ENCODE data around the gene DNAH1.

Gene DNAH1

DNA sequence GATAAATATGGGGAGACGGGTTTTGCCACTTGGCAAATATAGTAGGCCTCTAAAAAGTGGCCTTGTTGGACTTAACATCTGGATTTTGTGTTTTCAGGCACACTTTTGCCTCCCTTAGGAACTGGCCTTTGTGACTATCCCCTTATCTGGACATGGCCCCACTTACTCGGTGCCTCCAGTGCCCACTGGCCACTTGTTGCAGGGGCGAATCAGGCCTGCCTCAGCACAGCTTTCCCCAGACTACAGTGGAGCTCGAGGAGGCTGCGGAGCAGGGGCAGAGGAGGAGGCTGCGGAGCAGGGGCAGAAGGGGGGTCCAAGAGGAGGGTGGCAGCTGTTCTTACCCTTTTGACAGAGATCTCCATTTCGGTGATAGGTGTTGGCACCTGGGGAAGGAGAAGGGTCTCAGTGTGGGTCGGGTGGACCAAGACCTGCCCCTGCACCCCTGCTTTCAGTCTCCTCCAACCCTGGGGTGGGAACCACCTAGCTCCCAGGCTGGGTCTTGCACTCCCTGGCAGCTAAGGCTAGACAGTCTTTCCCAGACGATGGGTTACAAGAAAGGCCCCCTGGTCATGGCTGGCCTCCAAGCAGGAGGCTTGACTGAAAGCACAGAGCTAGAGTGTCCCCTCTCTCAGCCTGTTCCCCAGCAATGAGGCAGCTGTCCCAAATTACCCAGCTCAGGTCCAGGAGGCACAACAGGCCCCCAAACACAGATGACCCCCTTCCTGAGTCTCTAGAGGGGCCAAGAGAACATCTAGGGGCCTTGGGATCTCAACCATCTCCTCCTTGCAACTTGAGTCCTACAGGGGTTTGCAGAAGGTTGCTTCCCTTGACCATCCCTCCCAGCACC lies 122.7 kb downstream of the DNAH1 start:
- no peak overlapping the region for H3K4me3 Mint-ChIP-seq
- H3K27ac Mint-ChIP-seq = no peak overlapping the region
- no peaks in the 10 kb centered on the region for H3K36me3 Mint-ChIP-seq
- ATAC-seq (no peak), DNase-seq (ENCODE audit: low spot score in 2 of 2) (no peak)
- no peaks in the 10 kb centered on the region for H3K4me1 Mint-ChIP-seq
- H3K9me3 Mint-ChIP-seq = no peaks in the 10 kb centered on the region

DNA sequence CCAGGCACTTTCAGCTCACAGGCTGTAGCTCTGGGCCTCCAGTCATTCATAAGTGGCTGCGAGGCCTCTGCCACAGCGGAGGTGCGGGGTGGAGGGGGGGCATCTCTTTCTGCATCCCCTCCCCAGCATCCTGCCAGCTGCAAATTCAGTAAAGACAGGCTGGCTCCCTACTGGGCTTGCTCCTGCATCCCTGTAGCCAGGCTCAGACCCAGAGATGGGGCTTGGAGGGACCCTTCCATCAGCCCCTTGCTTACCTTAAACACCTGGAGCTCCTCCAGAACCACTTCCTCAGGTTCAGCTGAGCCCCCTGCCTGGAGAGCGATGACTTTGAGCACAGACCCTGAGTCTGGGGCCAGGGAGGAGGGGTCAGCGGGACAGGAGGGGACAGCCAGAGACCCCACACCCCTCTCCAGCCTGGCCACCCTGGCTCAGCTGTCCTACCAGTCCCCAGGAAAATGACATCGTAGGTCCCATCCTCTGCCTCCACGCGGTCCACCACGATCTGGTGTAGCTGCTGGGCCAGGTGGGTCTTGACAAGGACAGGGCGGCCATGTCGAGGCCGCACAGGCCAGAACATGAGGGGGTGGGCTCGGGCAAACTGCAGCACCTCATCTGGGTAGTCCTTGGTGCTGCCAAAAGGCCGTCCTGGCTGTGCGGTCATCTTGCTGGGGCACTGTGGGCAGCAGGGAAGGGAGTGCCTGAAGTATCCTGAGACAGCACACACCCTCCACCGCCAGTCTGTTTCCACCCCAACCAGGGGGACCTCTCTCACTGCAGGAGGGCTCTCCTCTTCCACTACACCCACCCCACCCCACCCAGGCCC lies 123.5 kb downstream of the DNAH1 start:
- H3K36me3 Mint-ChIP-seq = no peaks in the 10 kb centered on the region
- H3K9me3 Mint-ChIP-seq = no peaks in the 10 kb centered on the region
- no peaks in the 10 kb centered on the region for H3K4me1 Mint-ChIP-seq
- no peak for ATAC-seq
- no peak overlapping the region for H3K27ac Mint-ChIP-seq
- no peak overlapping the region for H3K4me3 Mint-ChIP-seq
- no peak for DNase-seq (ENCODE audit: low spot score in 2 of 2)

DNA sequence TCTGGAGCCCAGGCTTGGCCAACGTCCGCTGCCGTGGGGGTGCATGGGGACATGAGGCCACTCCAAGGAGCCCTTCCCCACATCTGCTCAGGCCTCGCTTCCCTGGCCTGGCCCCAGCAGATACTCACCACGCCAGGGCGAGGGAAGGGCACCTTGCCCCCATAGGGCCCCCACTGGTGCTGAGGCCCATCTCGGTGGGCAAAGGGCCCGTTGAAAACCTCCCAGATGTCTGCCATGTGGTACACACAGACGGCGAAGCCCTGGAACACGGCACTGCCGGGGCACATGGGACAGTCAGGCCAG lies 124.1 kb downstream of the DNAH1 start:
- no peak for ATAC-seq
- Mint-ChIP-seq H3K27ac (peak overlapping the region; percentile 45), H3K4me1 (peaks cover 4% of the 10 kb centered on the region)

DNA sequence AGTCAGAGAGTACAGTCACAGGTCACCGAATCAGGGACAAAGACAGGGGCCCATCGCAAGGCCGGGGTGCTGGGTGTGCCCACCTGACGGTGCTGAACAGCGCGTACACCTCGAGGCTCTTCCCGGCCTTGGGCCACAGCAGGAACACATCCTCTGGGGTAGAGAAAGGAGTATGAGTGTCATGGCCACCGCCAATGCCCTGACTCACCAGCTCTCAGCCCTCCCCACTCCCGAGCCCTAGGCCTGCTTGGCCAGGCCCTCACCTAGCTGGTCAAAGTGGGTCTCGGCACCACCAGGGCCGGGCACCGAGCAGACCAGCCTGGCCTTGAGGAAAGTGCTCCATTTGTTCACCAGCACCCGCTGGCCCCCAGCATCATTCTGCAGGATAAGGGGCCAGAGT lies 124.6 kb downstream of the DNAH1 start:
- no peaks in the 10 kb centered on the region for H3K9me3 Mint-ChIP-seq
- no peak overlapping the region for H3K4me3 Mint-ChIP-seq
- ATAC-seq (no peak), DNase-seq (ENCODE audit: low spot score in 2 of 2) (no peak)
- no peaks in the 10 kb centered on the region for H3K36me3 Mint-ChIP-seq
- H3K4me1 Mint-ChIP-seq = peaks cover 8% of the 10 kb centered on the region
- H3K27ac Mint-ChIP-seq = peak overlapping the region; percentile 45

More for the DNA sequence above, 124.1 kb downstream of the DNAH1 start:
- Mint-ChIP-seq H3K9me3 (no peaks in the 10 kb centered on the region), H3K4me3 (no peak overlapping the region), H3K36me3 (no peaks in the 10 kb centered on the region)
- no peak for DNase-seq (ENCODE audit: low spot score in 2 of 2)

DNA sequence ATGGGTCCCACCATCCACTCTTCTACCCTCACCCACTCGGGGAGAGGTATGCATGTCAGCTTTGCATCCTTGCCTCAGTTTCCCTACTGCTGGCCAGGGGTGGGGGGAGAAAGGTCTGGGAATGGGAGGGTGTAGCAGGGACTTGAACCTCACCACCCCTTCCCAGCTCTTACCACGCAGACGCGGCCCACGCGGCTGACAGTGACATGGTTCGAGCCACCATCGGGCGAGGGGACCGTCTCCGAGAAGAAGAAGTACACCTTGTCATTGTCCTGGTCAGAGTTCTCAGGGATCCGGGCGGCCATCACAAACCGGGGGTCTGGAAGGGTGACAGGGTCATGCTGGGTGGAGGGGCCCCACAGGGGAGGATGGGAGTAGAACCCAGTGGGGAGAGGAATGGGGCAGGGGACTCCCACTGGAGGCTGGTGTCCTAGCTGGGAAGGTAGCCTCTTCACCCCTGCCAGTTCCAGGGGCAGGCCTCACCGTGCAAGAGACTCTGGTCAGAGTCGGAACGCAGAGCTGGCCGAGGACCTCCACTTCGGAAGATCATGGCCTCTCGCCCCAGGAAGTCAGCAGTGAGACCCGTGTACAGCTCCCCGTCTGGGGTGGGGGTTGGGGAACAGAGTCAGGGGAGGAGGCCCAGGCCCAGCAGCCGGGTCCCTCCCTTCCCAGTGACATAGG lies 125.1 kb downstream of the DNAH1 start:
- ATAC-seq (no peak), DNase-seq (ENCODE audit: low spot score in 2 of 2) (no peak)
- Mint-ChIP-seq H3K4me1 (peaks cover 8% of the 10 kb centered on the region), H3K4me3 (no peak overlapping the region), H3K9me3 (no peaks in the 10 kb centered on the region), H3K36me3 (no peaks in the 10 kb centered on the region), H3K27ac (no peak overlapping the region)

DNA sequence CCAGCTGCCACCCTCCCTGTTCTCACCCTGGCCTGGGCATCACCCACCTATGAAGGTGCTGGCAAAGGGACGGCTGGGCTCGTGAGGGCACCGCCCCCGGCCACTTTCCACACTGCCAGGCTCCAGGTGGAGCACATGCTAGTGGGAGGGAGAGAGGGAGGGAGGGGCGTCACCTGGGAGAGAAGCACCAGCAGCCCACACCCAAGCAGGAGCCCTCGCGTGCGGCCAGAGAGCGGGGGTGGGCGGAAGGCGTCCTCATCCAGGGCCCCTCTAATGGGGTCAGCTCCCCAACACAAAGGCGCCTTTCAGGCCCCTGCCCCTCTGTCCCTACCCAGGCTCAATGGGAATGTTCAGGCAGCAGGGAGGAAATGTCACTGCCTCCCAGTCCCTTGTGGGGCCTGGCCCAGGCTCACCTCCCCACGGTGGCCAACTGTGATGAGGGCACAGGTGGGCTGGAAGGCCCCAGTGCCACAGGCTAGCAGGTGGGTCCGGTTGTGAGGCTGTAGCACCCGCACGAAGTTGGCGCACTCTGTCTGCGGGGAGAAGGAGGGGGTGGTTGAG lies 125.7 kb downstream of the DNAH1 start:
- Mint-ChIP-seq H3K4me1 (peaks cover 9% of the 10 kb centered on the region), H3K27ac (no peak overlapping the region), H3K4me3 (no peak overlapping the region), H3K9me3 (no peaks in the 10 kb centered on the region), H3K36me3 (no peaks in the 10 kb centered on the region)
- ATAC-seq (no peak), DNase-seq (ENCODE audit: low spot score in 2 of 2) (no peak)

DNA sequence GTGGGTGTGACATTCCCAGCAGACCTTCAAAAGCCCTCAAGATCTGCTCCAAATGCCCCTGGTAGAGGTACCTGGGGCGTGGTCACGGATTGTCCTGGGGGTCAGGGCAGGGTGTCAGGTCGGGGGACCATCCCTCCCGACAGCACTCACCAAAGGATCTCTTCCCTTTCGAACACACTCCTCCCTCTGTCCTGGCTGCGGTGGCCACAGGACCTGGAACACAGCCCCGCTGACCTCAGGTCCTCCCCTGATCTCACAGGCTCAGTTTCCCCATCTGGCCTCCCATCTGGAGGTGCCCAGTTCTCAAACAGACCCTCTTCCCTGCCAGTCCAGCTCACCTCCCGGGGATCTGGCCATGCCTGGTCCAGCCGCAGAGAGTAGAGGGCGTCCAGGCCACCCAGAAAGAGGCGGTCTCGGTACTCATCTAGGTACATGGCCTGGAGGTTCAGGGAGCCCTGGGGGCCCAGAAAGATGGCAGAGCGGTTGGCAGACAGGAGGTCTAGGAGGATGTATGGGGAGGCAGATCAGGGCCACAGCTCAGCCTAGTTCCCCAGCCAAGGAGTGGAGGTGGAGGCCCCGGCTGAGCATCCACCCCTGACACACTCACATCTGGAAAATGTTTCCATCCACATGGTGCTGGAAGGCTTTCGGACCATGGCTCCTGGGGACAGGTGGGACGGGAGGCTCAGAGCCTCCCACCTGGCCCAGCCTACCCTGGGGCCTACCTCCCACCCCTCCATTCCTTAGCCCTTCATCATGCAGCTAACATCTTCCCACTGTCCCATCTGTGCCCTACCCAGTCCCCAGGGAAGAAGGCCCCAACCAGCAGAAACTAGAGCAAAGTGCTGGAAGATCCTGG lies 126.5 kb downstream of the DNAH1 start:
- Mint-ChIP-seq H3K4me1 (peaks cover 14% of the 10 kb centered on the region), H3K4me3 (no peak overlapping the region), H3K36me3 (no peaks in the 10 kb centered on the region), H3K9me3 (no peaks in the 10 kb centered on the region), H3K27ac (no peak overlapping the region)
- DNase-seq (ENCODE audit: low spot score in 2 of 2) = no peak
- ATAC-seq = no peak

DNA sequence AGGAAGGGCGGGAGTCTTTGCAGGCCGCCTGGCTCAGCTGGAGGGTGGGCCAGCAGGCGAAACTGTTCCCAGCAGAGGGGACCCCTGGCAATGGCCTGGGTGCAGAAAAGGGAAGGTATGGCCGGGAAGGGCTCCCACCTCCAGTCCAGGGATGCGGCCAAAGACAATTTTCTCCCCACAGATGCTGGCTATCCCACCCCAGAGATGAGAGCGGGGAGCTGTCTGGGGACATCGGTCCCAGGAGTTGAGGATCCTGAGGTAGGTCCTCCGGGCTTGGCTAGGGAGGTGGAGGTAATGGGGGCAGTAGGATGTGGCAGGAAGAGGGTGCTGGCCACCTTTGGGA lies 127.1 kb downstream of the DNAH1 start:
- Mint-ChIP-seq H3K9me3 (no peaks in the 10 kb centered on the region), H3K4me1 (peaks cover 14% of the 10 kb centered on the region), H3K27ac (no peak overlapping the region), H3K36me3 (no peaks in the 10 kb centered on the region), H3K4me3 (no peak overlapping the region)
- DNase-seq (ENCODE audit: low spot score in 2 of 2) (no peak), ATAC-seq (no peak)

DNA sequence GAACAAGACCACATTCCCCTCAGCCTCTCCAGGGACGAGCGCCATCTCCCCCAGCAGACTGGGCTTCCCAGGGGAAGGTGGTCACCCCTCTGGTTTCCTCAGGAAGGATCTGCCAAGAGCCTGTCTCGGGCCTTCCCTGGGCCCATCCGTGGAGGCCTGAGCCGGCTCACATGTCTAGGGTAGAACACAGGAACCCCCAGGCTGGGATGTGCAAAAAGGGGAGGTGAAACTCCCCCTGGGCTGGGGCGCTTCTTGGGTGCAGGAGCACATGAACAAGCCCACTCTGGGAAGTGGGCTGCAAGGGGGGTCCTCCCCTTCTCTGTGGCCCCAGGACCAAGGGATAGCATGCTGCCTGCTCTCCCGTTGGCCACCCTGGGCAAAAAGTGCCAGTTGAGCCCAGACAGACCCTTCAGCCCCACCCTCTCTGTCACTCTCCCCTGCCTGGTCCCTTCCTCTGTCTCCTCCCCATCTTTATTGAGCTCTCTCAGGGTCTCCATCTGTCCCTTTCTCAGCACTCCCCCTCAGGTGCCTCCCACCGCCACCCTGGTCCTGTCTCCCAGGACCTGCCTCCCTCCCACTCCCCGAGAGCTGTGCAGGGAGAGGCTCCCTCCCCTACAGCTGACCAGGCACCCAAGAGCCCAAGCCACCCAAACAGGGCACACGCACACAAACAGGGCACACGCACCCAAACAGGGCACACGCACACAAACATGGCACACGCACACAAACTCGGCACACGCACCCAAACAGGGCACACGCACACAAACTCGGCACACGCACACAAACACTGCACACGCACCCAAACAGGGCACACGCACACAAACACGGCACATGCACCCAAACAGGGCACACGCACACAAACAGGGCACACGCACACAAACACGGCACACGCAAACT lies 127.9 kb downstream of the DNAH1 start:
- no peaks in the 10 kb centered on the region for H3K36me3 Mint-ChIP-seq
- H3K4me1 Mint-ChIP-seq = peaks cover 14% of the 10 kb centered on the region
- H3K4me3 Mint-ChIP-seq = no peak overlapping the region

DNA sequence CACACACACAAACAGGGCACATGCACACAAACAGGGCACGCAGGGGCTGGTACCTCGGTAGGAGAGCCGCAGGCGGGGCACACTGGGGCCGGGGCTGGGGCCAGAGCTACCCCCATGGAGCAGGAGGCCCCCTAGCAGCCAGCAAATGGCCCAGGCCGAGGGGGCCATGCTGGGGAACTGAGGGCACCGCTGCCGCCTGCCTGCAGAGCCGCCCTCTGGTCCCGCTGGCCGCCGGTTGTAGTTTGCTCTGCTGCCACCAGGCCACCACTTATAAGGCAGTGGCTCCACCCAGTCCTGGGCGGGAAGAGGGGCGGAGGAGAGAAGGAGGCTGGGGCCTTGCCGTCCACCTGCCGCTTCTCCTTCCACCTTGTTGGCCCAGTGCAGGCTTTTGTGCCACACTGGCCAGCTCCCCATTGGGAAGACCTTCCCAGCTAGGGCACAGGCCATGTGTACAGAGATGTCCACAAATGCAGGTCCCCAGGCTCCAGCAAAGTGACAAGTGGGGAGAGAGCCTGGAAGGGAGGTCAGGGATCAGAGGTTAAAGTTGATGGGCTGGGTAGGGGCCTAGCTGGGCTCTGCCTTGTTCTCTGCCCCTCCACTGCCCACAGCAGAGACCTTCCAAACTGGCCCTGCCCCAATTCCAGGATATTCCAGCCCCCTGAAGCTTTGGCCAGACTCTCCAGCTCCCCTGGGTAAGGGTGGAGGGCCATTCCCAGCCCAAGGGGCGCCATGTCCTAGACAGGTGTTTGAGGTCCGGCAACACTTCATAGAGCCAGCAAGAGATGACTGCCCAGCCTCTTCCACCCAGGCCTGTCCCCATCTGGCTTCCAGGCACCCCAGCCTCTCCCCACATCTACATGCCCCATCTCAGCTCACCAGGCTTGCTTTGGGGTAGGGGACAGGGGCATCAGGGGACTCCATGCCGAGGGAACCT lies 129.0 kb downstream of the DNAH1 start, which contains the start of gene SEMA3G:
SEMA3G (minus strand) TSS at position 244 of the 934 bp plus-strand sequence; CDS start at position 168, 76 bp downstream.
- Mint-ChIP-seq H3K4me3 (no peak within 1 kb of the TSS), H3K4me1 (peaks cover 14% of the 10 kb centered on the region), H3K9me3 (no peaks in the 10 kb centered on the region), H3K36me3 (no peaks in the 10 kb centered on the region), H3K27ac (peak within 1 kb of the TSS; percentile 54)
- DNase-seq (ENCODE audit: low spot score in 2 of 2) = peak; percentile 54 to 86
- ATAC-seq = peak; percentile 93

More for the DNA sequence above, 127.9 kb downstream of the DNAH1 start:
- Mint-ChIP-seq H3K9me3 (no peaks in the 10 kb centered on the region), H3K27ac (no peak overlapping the region)
- ATAC-seq (no peak), DNase-seq (ENCODE audit: low spot score in 2 of 2) (no peak)

DNA sequence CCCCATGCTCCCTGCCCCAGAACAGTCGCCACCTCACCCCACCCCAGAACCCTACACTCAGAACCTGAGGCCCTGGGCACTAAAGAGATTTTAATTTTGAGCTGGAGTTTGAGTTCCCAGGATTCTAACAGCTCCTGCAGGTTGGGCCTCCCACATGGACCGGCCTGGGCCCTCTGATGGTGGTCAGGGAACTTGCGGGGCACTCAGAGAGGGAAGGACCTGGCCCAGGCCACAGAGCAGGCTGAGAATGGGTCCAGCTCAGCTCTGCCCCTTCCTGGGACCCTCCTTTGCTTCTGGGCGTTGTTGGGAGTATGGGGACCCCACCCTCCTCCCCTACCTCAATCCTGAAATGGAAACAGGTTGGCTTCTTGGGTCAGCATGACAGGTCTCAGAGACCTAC lies 129.9 kb downstream of the DNAH1 start:
- Mint-ChIP-seq H3K4me3 (no peak overlapping the region), H3K27ac (no peak overlapping the region), H3K36me3 (no peaks in the 10 kb centered on the region), H3K9me3 (no peaks in the 10 kb centered on the region), H3K4me1 (peaks cover 14% of the 10 kb centered on the region)
- DNase-seq (ENCODE audit: low spot score in 2 of 2) (no peak), ATAC-seq (no peak)

DNA sequence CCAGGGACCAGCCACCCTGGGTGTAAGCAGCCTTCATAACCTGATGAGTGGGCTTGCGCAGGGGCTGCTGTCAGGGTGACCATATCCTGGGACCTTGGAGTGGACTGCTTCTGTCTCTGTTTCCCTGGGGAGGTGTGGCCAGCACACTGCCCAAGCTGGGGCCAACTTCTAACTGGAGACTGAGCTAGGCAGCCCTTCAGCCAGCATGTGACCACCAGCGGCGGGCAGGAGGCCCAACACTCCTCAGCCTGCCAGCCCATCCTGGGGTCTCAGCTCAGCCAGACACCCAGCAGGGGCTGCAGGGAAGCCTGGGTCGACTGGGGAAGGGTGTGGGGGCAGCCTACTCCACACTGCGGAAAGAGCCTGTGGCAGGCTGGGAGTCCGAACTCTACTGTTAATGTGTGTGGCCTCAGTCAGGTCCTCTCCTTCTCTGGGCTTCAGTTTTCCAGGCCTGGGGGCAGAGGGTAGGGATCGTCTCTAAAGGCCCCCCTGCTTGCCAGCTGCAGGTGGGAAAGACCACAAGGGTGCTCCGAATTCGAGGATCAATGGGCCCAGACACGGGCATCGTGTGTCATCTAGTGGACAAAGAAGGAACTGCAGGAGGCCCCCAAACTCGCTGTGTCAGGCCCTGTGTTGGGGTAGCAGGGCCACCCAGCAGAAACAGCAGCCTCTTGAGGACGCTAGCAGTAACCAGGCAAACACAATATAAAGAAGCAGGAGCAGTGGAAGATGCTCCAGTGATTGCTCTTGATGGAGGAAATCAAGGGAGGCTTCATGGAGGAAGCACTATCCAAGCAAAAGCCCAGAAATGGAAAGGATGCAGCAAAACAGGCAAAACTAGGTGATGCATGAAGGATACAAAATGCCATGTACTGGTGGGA lies 130.8 kb downstream of the DNAH1 start:
- ATAC-seq = peak; percentile 63
- Mint-ChIP-seq H3K36me3 (no peaks in the 10 kb centered on the region), H3K27ac (peak overlapping the region; percentile 43), H3K9me3 (no peaks in the 10 kb centered on the region), H3K4me3 (no peak overlapping the region), H3K4me1 (peaks cover 14% of the 10 kb centered on the region)
- DNase-seq (ENCODE audit: low spot score in 2 of 2) = peak; percentile 75 to 92
